Liver (tissue), 3 donors: ENCODE data around the gene HACD4.

Experiments
- CTCF ChIP-seq: fragments of 150-350 bp; IDR thresholded peaks from 2 replicates; pipeline ENCODE4 v1.5.1; 2017; ENCODE audit warnings: improper control_type of control experiment, low read depth, low read length; ENCODE audit not compliant: missing input control
- EGR1 ChIP-seq, 2 donors: IDR thresholded peaks; 2 replicates each; pipeline ENCODE4 v1.6.1; 2016 to 2018; ENCODE audit warnings: antibody characterized with exemption in 2 of 2, low read depth in 2 of 2
- GABPA ChIP-seq, 2 donors: IDR thresholded peaks in 1 of 2; conservative IDR thresholded peaks in 1 of 2; 2 replicates each; pipeline ENCODE4 v1.6.1; 2016; ENCODE audit warnings: antibody characterized with exemption in 2 of 2, mild to moderate bottlenecking in 1 of 2, moderate library complexity in 1 of 2
- MAX ChIP-seq: IDR thresholded peaks from 2 replicates; pipeline ENCODE4 v1.6.1; 2016; ENCODE audit warnings: antibody characterized with exemption
- NR2F2 ChIP-seq: IDR thresholded peaks from 2 replicates; pipeline ENCODE4 v1.6.1; 2016; ENCODE audit warnings: antibody characterized with exemption
- RAD21 ChIP-seq, 2 donors: IDR thresholded peaks; 2 replicates each; pipeline ENCODE4 v1.6.1; 2016; ENCODE audit warnings: antibody characterized with exemption in 2 of 2, mild to moderate bottlenecking in 2 of 2
- SP1 ChIP-seq: IDR thresholded peaks from 2 replicates; pipeline ENCODE4 v1.6.1; 2018; ENCODE audit warnings: antibody characterized with exemption, mild to moderate bottlenecking
- TAF1 ChIP-seq: conservative IDR thresholded peaks from 2 replicates; pipeline ENCODE4 v1.6.1; 2016; ENCODE audit warnings: antibody characterized with exemption, mild to moderate bottlenecking
- ZBTB33 ChIP-seq: IDR thresholded peaks from 2 replicates; pipeline ENCODE4 v1.6.1; 2016; ENCODE audit warnings: antibody characterized with exemption
- donor health status: healthy.
- donor health status: healthy.

GRCh38 chr9:21023861-21024260, 7.6 kb downstream of the HACD4 start:
- TF ChIP-seq CTCF (no peak), EGR1 (IDR thresholded peaks at IDR 0.05; ENCODE audit: low read depth in 2 of 2) (no peak), TAF1 (no peak), MAX (no peak), GABPA (IDR thresholded peaks at IDR 0.05 in 1 of 2, conservative IDR thresholded peaks at IDR 0.05 in 1 of 2) (no peak), SP1 (no peak), RAD21 (IDR thresholded peaks at IDR 0.05) (no peak), NR2F2 (no peak), ZBTB33 (no peak)
